Osteoblast (primary cell): Measurements from ENCODE around the gene RYR2. TPM values are rescaled to one million over a fixed set of nuclear protein-coding genes. Genes with fewer than 3 reads are reported as not detected.

Experiments used
- DNase-seq: peaks from one replicate; pipeline ENCODE4 v3.0.0; 2011; ENCODE audit warnings: low spot score, mixed read lengths; ENCODE audit not compliant: insufficient read length; ENCODE audit errors: missing footprints
- H2AFZ ChIP-seq: 2 replicates; pipeline ENCODE4 v1.6.0; 2011; ENCODE audit warnings: mild to moderate bottlenecking, low read length
- H3K27ac ChIP-seq: 2 replicates; pipeline ENCODE4 v1.5.1; 2011; ENCODE audit warnings: mild to moderate bottlenecking, low read depth, low read length, moderate library complexity
- H3K27me3 ChIP-seq: 2 replicates; pipeline ENCODE4 v1.6.0; 2012; ENCODE audit warnings: mild to moderate bottlenecking, control low read depth, inconsistent platforms, low read length, moderate library complexity; ENCODE audit not compliant: insufficient read depth
- H3K36me3 ChIP-seq: 2 replicates; pipeline ENCODE4 v1.5.1; 2011; ENCODE audit warnings: mild to moderate bottlenecking, low read length, control low read depth, moderate library complexity; ENCODE audit not compliant: insufficient read depth
- H3K4me1 ChIP-seq: 2 replicates; pipeline ENCODE4 v1.5.1; 2011; ENCODE audit warnings: mild to moderate bottlenecking, low read length, control low read depth, moderate library complexity; ENCODE audit not compliant: insufficient read depth
- H3K4me2 ChIP-seq: 2 replicates; pipeline ENCODE4 v1.6.0; 2011; ENCODE audit warnings: mild to moderate bottlenecking, low read length; ENCODE audit not compliant: insufficient read depth
- H3K4me3 ChIP-seq: fragments of 200-600 bp; sonication (generic); 3 replicates; pipeline ENCODE4 v1.5.1; 2012; ENCODE audit warnings: mild to moderate bottlenecking, low read length, inconsistent platforms; ENCODE audit not compliant: insufficient read depth
- H3K79me2 ChIP-seq: 2 replicates; pipeline ENCODE4 v1.6.0; 2012; ENCODE audit warnings: mild to moderate bottlenecking, low read length, control low read depth, inconsistent platforms; ENCODE audit not compliant: insufficient read depth
- H3K9me3 ChIP-seq: 2 replicates; pipeline ENCODE4 v1.5.1; 2011; ENCODE audit warnings: low read depth, low read length, control low read depth
- H4K20me1 ChIP-seq: 2 replicates; pipeline ENCODE4 v1.6.0; 2012; ENCODE audit warnings: mild to moderate bottlenecking, low read length, control low read depth; ENCODE audit not compliant: insufficient read depth
- CTCF ChIP-seq: IDR thresholded peaks from 2 replicates; pipeline ENCODE4 v1.5.1; 2011; ENCODE audit warnings: mild to moderate bottlenecking, low read depth, low read length, moderate library complexity; ENCODE audit errors: extremely low read depth
- total RNA-seq: library from RNA; depleted of rRNA; stranded (reverse); fragments of >200 nt; gene quantifications from 2 replicates; pipeline ENCODE4 v1.2.3, GENCODE V29; 2012

RYR2 gene
- total RNA-seq, 1 donor = not detected

- no peak for DNase-seq
- H4K20me1 ChIP-seq = no peaks in the 10 kb centered on the region
- no peak for TF ChIP-seq CTCF
- H2AFZ ChIP-seq = no peak overlapping the region
- H3K36me3 ChIP-seq = no peaks in the 10 kb centered on the region
- H3K27me3 ChIP-seq = no peaks in the 10 kb centered on the region
- H3K9me3 ChIP-seq = no peaks in the 10 kb centered on the region
- H3K4me1 ChIP-seq = no peaks in the 10 kb centered on the region
- H3K4me3 ChIP-seq = no peak overlapping the region
- H3K27ac ChIP-seq = no peak overlapping the region
- H3K4me2 ChIP-seq = no peak overlapping the region
- no peaks in the 10 kb centered on the region for H3K79me2 ChIP-seq
Measured at GRCh38 chr1:237448042-237448441, 406.1 kb downstream of the RYR2 start.

GRCh38 chr1:237457573-237457972, 415.6 kb downstream of the RYR2 start:
- TF ChIP-seq CTCF = no peak
- H3K27ac ChIP-seq = no peak overlapping the region
- no peaks in the 10 kb centered on the region for H3K4me1 ChIP-seq
- H3K79me2 ChIP-seq = no peaks in the 10 kb centered on the region
- no peaks in the 10 kb centered on the region for H3K27me3 ChIP-seq
- no peak overlapping the region for H2AFZ ChIP-seq
- no peak overlapping the region for H3K4me2 ChIP-seq
- no peak overlapping the region for H3K4me3 ChIP-seq
- DNase-seq = no peak
- H3K36me3 ChIP-seq = no peaks in the 10 kb centered on the region
- H4K20me1 ChIP-seq = no peaks in the 10 kb centered on the region
- peaks cover 4% of the 10 kb centered on the region for H3K9me3 ChIP-seq

- no peak overlapping the region for H2AFZ ChIP-seq
- H3K4me3 ChIP-seq = no peak overlapping the region
- H3K27me3 ChIP-seq = no peaks in the 10 kb centered on the region
- H3K36me3 ChIP-seq = no peaks in the 10 kb centered on the region
- H3K79me2 ChIP-seq = no peaks in the 10 kb centered on the region
- no peaks in the 10 kb centered on the region for H3K4me1 ChIP-seq
- H3K9me3 ChIP-seq = peaks cover 2% of the 10 kb centered on the region
- DNase-seq = no peak
- H4K20me1 ChIP-seq = no peaks in the 10 kb centered on the region
- H3K4me2 ChIP-seq = no peak overlapping the region
- no peak overlapping the region for H3K27ac ChIP-seq
- no peak for TF ChIP-seq CTCF
Measured at GRCh38 chr1:237467320-237467719, 425.3 kb downstream of the RYR2 start.

GRCh38 chr1:237470712-237471338, 428.8 kb downstream of the RYR2 start:
- Histone ChIP-seq H3K36me3 (no peaks in the 10 kb centered on the region), H3K27me3 (no peaks in the 10 kb centered on the region), H3K4me2 (no peak overlapping the region), H3K27ac (no peak overlapping the region), H3K4me3 (no peak overlapping the region), H3K79me2 (no peaks in the 10 kb centered on the region), H4K20me1 (no peaks in the 10 kb centered on the region), H3K4me1 (no peaks in the 10 kb centered on the region), H2AFZ (no peak overlapping the region), H3K9me3 (peaks cover 3% of the 10 kb centered on the region)
- no peak for TF ChIP-seq CTCF
- DNase-seq = no peak
